ENCODE measurements around the gene MTA3.
A peak's percentile ranks its signal among the peaks of the same experiment; 100 is the strongest.

The MTA3 gene

GRCh38 chr2:42568401-42569115, at the start of gene MTA3:
MTA3 (plus strand) TSS chr2:42568632; CDS start chr2:42568746, 114 bp downstream.
- DNase-seq (ENCODE audit: low read depth) = peak; percentile 82
- no peak for TF ChIP-seq MYC (IDR thresholded peaks at IDR 0.05; ENCODE audit: low read depth, low read length)
- TF ChIP-seq, protein P1, sequence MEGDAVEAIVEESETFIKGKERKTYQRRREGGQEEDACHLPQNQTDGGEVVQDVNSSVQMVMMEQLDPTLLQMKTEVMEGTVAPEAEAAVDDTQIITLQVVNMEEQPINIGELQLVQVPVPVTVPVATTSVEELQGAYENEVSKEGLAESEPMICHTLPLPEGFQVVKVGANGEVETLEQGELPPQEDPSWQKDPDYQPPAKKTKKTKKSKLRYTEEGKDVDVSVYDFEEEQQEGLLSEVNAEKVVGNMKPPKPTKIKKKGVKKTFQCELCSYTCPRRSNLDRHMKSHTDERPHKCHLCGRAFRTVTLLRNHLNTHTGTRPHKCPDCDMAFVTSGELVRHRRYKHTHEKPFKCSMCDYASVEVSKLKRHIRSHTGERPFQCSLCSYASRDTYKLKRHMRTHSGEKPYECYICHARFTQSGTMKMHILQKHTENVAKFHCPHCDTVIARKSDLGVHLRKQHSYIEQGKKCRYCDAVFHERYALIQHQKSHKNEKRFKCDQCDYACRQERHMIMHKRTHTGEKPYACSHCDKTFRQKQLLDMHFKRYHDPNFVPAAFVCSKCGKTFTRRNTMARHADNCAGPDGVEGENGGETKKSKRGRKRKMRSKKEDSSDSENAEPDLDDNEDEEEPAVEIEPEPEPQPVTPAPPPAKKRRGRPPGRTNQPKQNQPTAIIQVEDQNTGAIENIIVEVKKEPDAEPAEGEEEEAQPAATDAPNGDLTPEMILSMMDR (IDR thresholded peaks at IDR 0.05; ENCODE audit: low read depth, low read length) = no peak
- TF ChIP-seq, protein P2, sequence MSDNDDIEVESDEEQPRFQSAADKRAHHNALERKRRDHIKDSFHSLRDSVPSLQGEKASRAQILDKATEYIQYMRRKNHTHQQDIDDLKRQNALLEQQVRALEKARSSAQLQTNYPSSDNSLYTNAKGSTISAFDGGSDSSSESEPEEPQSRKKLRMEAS (IDR thresholded peaks at IDR 0.05; ENCODE audit: low read depth, low read length) = no peak
- peak within 1 kb of the TSS; percentile 81 for H3K4me3 ChIP-seq (ENCODE audit: low read depth, low read length)

DNA sequence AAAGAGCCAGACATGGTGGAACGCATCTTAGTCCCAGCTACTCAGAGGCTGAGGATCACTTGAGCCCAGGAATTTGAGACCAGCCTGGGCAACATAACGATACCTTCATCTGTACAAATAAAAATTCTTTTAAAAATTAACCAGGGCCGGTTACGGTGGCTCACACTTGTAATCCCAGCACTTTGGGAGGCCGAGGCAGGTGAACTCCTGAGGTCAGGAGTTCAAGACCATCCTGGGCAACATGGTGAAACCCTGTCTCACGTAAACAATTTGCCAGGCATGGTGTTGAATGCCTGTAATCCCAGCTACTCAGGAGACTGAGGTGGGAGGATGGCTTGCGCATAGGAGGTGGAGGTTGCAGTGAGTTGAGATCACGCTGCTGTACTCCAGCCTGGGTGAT, 48.8 kb upstream of the MTA3 start:
- H3K4me3 ChIP-seq (ENCODE audit: low read depth, low read length) = no peak overlapping the region
- no peak for DNase-seq (ENCODE audit: low read depth)
- TF ChIP-seq, protein P2 (IDR thresholded peaks at IDR 0.05; ENCODE audit: low read depth, low read length) = no peak
- TF ChIP-seq, protein P1 (IDR thresholded peaks at IDR 0.05; ENCODE audit: low read depth, low read length) = no peak
- no peak for TF ChIP-seq POLR2A (IDR thresholded peaks at IDR 0.05; ENCODE audit: extremely low read depth, insufficient read length)
- no peak for TF ChIP-seq MYC (IDR thresholded peaks at IDR 0.05; ENCODE audit: low read depth, low read length)

GRCh38 chr2:42522035-42522434, 46.4 kb upstream of the MTA3 start:
- TF ChIP-seq POLR2A (IDR thresholded peaks at IDR 0.05; ENCODE audit: extremely low read depth, insufficient read length) = no peak
- no peak for TF ChIP-seq MYC (IDR thresholded peaks at IDR 0.05; ENCODE audit: low read depth, low read length)
- TF ChIP-seq, protein P2 (IDR thresholded peaks at IDR 0.05; ENCODE audit: low read depth, low read length) = no peak
- TF ChIP-seq, protein P1 (IDR thresholded peaks at IDR 0.05; ENCODE audit: low read depth, low read length) = no peak

DNA sequence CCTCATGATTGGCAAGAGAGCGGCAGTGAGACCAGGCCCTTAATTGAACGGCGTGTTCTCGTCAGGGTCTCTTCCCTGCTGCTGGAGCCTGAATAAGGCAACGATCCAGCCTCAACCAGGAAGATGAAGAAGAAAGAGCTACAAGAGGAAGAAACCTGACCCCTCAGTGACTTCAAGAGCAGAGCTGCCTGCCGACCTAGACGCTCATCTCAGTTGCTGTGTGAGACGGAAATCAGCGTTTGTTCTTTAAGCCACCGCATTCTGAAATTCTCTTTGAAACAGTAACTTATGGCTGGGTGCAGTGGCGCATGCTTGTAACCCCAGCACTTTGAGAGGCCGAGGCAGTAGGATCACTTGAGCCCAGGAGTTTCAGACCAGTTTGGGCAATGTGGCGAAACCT, 45.1 kb upstream of the MTA3 start:
- no peak for DNase-seq (ENCODE audit: low read depth)
- no peak for TF ChIP-seq MYC (IDR thresholded peaks at IDR 0.05; ENCODE audit: low read depth, low read length)
- TF ChIP-seq, protein P2 (IDR thresholded peaks at IDR 0.05; ENCODE audit: low read depth, low read length) = no peak
- no peak overlapping the region for H3K4me3 ChIP-seq (ENCODE audit: low read depth, low read length)

More at GRCh38 chr2:42522035-42522434, 46.4 kb upstream of the MTA3 start:
- H3K4me3 ChIP-seq (ENCODE audit: low read depth, low read length) = no peak overlapping the region
- no peak for DNase-seq (ENCODE audit: low read depth)

GRCh38 chr2:42532397-42532796, 36.0 kb upstream of the MTA3 start:
- DNase-seq (ENCODE audit: low read depth) = no peak
- TF ChIP-seq, protein P1 (IDR thresholded peaks at IDR 0.05; ENCODE audit: low read depth, low read length) = no peak
- no peak for TF ChIP-seq MYC (IDR thresholded peaks at IDR 0.05; ENCODE audit: low read depth, low read length)
- TF ChIP-seq, protein P2 (IDR thresholded peaks at IDR 0.05; ENCODE audit: low read depth, low read length) = no peak
- no peak for TF ChIP-seq POLR2A (IDR thresholded peaks at IDR 0.05; ENCODE audit: extremely low read depth, insufficient read length)
- no peak overlapping the region for H3K4me3 ChIP-seq (ENCODE audit: low read depth, low read length)

GRCh38 chr2:42537493-42537892, 30.9 kb upstream of the MTA3 start:
- H3K4me3 ChIP-seq (ENCODE audit: low read depth, low read length) = no peak overlapping the region
- TF ChIP-seq POLR2A (IDR thresholded peaks at IDR 0.05; ENCODE audit: extremely low read depth, insufficient read length) (no peak), MYC (IDR thresholded peaks at IDR 0.05; ENCODE audit: low read depth, low read length) (no peak)
- TF ChIP-seq, protein P2 (IDR thresholded peaks at IDR 0.05; ENCODE audit: low read depth, low read length) = no peak
- TF ChIP-seq, protein P1 (IDR thresholded peaks at IDR 0.05; ENCODE audit: low read depth, low read length) = no peak
- DNase-seq (ENCODE audit: low read depth) = no peak

All from NB4 (cell line).